Ramos (cell line): ENCODE measurements around the gene LSP1.

Experiments used
- in situ Hi-C: fragments of 300-500 bp; cut with MboI; formaldehyde crosslinking; loops from one replicate; pipeline ENCODE4 v1.14.3; 2022; ENCODE audit warnings: low sequenced_read_pairs; ENCODE audit not compliant: unreplicated experiment

Gene LSP1

GRCh38 chr11:1859004-1859403 lies 6.1 kb downstream of the LSP1 start:
- in situ Hi-C loops, result no loop called here

GRCh38 chr11:1860108-1860507 lies 7.2 kb downstream of the LSP1 start:
- in situ Hi-C loops, result no loop called here

- in situ Hi-C loops, result no loop called here
Observed at GRCh38 chr11:1861435-1862411, 8.8 kb downstream of the LSP1 start.

GRCh38 chr11:1862588-1863351 lies 9.9 kb downstream of the LSP1 start:
- in situ Hi-C loops, result no loop called here

GRCh38 chr11:1863352-1864216 lies 10.7 kb downstream of the LSP1 start:
- in situ Hi-C loops, result no loop called here

GRCh38 chr11:1864231-1864630 lies 11.3 kb downstream of the LSP1 start:
- in situ Hi-C loops, result no loop called here

GRCh38 chr11:1864831-1865665 lies 12.2 kb downstream of the LSP1 start:
- in situ Hi-C loops, result no loop called here

GRCh38 chr11:1866226-1866625 lies 13.3 kb downstream of the LSP1 start:
- in situ Hi-C loops, result no loop called here

GRCh38 chr11:1866776-1867175 lies 13.9 kb downstream of the LSP1 start:
- in situ Hi-C loops, result no loop called here

- in situ Hi-C loops, result no loop called here
Observed at GRCh38 chr11:1867381-1867780, 14.5 kb downstream of the LSP1 start.

GRCh38 chr11:1868056-1868635 lies 15.3 kb downstream of the LSP1 start:
- in situ Hi-C loops, result no loop called here

- in situ Hi-C loops, result no loop called here
Observed at GRCh38 chr11:1868636-1869291, 15.9 kb downstream of the LSP1 start.

GRCh38 chr11:1869427-1870325 lies 16.8 kb downstream of the LSP1 start:
- in situ Hi-C loops, result no loop called here

GRCh38 chr11:1870326-1870696 lies 17.4 kb downstream of the LSP1 start:
- in situ Hi-C loops, result no loop called here

GRCh38 chr11:1870721-1871466 lies 18.0 kb downstream of the LSP1 start:
- in situ Hi-C loops, result no loop called here

GRCh38 chr11:1871531-1871930 lies 18.6 kb downstream of the LSP1 start:
- in situ Hi-C loops, result no loop called here
